HFF-Myc (cell line): ENCODE measurements around the gene NOSIP.

ENCODE experiments used
- DNase-seq: peaks from one replicate; pipeline ENCODE4 v3.0.0-alpha.2; 2011; ENCODE audit warnings: low read depth; ENCODE audit errors: extremely low read depth
- H3K4me3 ChIP-seq: replicated peaks from 2 replicates; pipeline ENCODE4 v1.5.1; 2011; ENCODE audit warnings: low read depth, mild to moderate bottlenecking, control low read depth, low read length
- TF ChIP-seq, protein P1 (sequence below): IDR thresholded peaks from 2 replicates; pipeline ENCODE4 v1.5.1; 2012; ENCODE audit warnings: mild to moderate bottlenecking, low read depth, low read length, control low read depth; ENCODE audit errors: missing control alignments

NOSIP gene

DNA sequence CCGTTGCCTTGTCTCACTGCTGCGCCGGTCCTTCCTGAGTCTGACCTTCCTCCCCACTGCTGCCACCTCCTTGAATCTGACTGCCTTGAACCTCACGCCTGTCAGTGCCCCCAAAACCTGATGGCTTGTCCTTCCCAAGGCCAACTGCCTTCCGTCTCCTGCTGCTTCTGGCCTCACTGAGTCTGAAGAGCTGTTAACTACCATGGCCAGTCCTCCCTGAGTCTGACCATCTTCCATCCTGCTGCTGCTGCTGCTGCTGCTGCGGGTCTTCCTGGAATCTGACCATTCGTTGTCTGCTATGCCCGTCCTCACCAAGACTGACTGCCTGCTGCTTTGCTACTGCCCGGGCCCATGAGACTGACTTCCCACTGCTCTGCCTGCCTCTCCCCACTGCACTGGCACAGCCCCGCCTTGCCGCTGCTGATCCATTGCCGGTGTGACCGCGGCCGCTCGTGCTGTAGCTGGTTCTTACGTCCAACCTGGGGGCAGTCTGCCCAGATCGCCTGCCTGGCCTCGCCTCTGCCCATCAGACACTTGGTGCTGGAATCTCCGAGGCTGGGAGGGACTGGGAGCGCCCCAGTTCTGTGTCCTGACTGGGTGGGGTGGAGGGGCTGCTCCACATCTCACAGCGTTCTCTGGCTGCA lies 55.4 kb downstream of the NOSIP start:
- TF ChIP-seq, protein P1, sequence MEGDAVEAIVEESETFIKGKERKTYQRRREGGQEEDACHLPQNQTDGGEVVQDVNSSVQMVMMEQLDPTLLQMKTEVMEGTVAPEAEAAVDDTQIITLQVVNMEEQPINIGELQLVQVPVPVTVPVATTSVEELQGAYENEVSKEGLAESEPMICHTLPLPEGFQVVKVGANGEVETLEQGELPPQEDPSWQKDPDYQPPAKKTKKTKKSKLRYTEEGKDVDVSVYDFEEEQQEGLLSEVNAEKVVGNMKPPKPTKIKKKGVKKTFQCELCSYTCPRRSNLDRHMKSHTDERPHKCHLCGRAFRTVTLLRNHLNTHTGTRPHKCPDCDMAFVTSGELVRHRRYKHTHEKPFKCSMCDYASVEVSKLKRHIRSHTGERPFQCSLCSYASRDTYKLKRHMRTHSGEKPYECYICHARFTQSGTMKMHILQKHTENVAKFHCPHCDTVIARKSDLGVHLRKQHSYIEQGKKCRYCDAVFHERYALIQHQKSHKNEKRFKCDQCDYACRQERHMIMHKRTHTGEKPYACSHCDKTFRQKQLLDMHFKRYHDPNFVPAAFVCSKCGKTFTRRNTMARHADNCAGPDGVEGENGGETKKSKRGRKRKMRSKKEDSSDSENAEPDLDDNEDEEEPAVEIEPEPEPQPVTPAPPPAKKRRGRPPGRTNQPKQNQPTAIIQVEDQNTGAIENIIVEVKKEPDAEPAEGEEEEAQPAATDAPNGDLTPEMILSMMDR = no peak
- no peak overlapping the region for H3K4me3 ChIP-seq
- DNase-seq = no peak

DNA sequence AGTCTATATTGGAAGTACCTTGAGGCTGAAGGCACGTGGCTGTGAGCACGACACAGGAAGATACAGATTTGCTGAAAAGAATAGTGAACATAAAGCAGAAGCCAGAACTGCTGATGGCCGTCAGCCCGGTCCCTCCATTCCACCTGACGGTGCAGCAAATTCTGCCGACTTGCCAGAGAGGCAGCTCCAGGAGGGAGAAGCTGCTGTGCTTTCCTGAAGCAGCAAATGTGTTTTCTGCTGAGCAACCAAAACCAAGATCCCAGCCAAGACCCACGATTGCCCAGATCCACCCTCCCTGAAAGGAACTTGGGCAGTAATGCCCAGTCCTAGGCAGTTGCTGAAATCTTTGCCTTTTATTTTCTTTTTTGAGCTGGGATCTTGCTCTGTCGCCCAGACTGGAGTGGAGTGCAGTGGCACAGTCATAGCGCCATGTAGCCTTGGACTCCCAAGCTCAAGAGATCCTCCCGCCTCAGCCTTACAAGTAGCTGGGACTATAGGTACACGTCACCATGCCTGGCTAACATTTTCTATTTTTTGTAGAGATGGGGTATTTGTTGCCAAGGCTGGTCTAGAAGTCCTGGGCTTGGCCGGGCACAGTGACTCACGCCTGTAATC lies 59.5 kb downstream of the NOSIP start:
- no peak overlapping the region for H3K4me3 ChIP-seq
- TF ChIP-seq, protein P1 = no peak
- DNase-seq = no peak

DNA sequence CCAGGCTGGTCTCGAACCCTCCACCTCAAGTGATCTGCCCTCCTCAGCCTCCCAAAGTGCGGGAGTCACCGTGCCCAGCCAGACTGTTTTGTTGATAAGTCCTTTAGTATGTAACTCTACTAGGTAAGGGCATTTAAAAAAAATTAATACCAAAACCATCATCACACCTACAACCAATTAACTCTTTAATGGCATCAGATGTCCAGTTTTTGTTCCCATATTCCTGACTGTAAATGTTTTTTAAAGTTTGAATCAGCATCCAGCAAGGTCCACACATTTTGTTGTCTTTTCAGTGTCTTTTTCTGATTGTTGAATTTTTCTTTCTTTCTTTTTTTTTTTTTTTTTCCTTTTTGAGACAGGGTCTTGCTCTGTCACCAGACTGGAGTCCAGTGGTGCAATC lies 62.3 kb downstream of the NOSIP start:
- H3K4me3 ChIP-seq = no peak overlapping the region
- no peak for DNase-seq
- TF ChIP-seq, protein P1 = no peak

DNA sequence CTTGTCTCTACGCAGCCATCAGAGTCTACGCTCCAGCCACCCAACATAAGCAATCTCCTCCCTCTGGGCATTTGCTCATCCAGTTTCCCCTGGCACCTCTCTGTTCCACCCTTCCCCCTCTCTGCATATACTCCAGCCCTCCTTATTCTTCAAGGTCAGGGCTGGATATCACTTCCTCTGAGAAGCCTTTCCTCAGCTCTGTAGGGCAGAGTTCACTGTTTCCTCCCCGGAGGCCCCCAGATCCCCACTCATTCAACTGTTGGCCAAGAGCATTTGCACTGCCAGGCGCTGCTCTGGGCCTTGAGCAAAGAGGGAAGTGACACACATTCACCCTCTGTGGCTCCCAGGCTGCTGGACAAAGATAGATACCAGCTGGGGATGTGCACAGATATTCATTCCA lies 64.6 kb downstream of the NOSIP start:
- no peak overlapping the region for H3K4me3 ChIP-seq
- DNase-seq = no peak
- TF ChIP-seq, protein P1 = no peak

DNA sequence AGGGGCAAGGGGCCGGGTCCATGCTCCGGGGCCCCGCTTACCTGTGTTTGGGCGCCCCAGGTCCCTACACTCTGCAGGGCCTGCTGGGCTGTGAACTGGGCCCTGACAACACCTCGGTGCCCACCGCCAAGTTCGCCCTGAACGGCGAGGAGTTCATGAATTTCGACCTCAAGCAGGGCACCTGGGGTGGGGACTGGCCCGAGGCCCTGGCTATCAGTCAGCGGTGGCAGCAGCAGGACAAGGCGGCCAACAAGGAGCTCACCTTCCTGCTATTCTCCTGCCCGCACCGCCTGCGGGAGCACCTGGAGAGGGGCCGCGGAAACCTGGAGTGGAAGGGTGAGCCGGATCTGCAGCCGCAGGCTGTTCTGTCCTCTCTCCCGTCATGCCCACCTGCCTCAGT lies 66.2 kb downstream of the NOSIP start:
- no peak overlapping the region for H3K4me3 ChIP-seq
- DNase-seq = no peak
- TF ChIP-seq, protein P1 = no peak

DNA sequence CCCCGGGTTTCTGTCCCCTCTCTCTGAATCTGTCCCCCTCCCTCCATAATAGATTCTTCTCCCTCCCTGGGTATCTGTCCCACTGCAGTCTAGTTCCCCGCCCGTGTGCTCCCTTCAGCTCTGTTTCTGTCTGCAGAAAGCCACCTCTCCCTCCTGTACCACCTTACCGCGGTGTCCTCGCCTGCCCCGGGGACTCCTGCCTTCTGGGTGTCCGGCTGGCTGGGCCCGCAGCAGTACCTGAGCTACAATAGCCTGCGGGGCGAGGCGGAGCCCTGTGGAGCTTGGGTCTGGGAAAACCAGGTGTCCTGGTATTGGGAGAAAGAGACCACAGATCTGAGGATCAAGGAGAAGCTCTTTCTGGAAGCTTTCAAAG lies 66.6 kb downstream of the NOSIP start:
- DNase-seq = no peak
- H3K4me3 ChIP-seq = peak overlapping the region; percentile 51; the same call in 1 of the 2 replicates
- TF ChIP-seq, protein P1 = no peak
